GM23338 (cell line): ENCODE results near the gene CNRIP1. TPM values are rescaled to one million over a fixed set of nuclear protein-coding genes. Genes with fewer than 3 reads are reported as not detected.

Experiments used
- ATAC-seq: fragments of 200-7000 bp; cut with Tn5 transposase; 3 replicates; pipeline ENCODE4 v1.9.1; 2020
- DNase-seq: peaks from one replicate; pipeline ENCODE4 v3.0.0-alpha.2; 2015; ENCODE audit warnings: low spot score
- H2AFZ ChIP-seq: fragments of 200-600 bp; sonication (generic); 2 replicates; pipeline ENCODE4 v1.8.0; 2016; ENCODE audit warnings: antibody characterized with exemption, mild to moderate bottlenecking, moderate library complexity
- H3F3A ChIP-seq: fragments of 200-600 bp; sonication (generic); replicated peaks from 2 replicates; pipeline ENCODE4 v1.8.0; 2017; ENCODE audit warnings: antibody characterized with exemption, mixed run types, low read depth
- H3K27ac ChIP-seq: fragments of 200-600 bp; sonication (generic); 2 replicates; pipeline ENCODE4 v1.6.1; 2016; ENCODE audit warnings: low read depth
- H3K27me3 ChIP-seq: fragments of 200-600 bp; sonication (generic); 2 replicates; pipeline ENCODE4 v1.8.0; 2016; ENCODE audit warnings: mild to moderate bottlenecking, mixed run types, moderate library complexity; ENCODE audit not compliant: insufficient read depth
- H3K36me3 ChIP-seq: fragments of 200-600 bp; sonication (generic); 2 replicates; pipeline ENCODE4 v1.8.0; 2016; ENCODE audit warnings: mild to moderate bottlenecking; ENCODE audit not compliant: insufficient read depth
- H3K4me1 ChIP-seq: fragments of 200-600 bp; sonication (generic); 2 replicates; pipeline ENCODE4 v1.8.0; 2016; ENCODE audit warnings: mild to moderate bottlenecking, moderate library complexity; ENCODE audit not compliant: insufficient read depth
- H3K4me2 ChIP-seq: fragments of 200-600 bp; sonication (generic); 2 replicates; pipeline ENCODE4 v1.7.1; 2017; ENCODE audit warnings: mixed run types
- H3K4me3 ChIP-seq: fragments of 200-600 bp; sonication (generic); 2 replicates; pipeline ENCODE4 v1.6.1; 2016; ENCODE audit warnings: mixed run types
- H3K79me2 ChIP-seq: fragments of 200-600 bp; sonication (generic); replicated peaks from 2 replicates; pipeline ENCODE4 v1.8.0; 2017; ENCODE audit warnings: mild to moderate bottlenecking; ENCODE audit not compliant: insufficient read depth
- H3K9me2 ChIP-seq: fragments of 200-600 bp; sonication (generic); 2 replicates; pipeline ENCODE4 v1.8.0; 2017; ENCODE audit not compliant: insufficient read depth
- H4K20me1 ChIP-seq: fragments of 200-600 bp; sonication (generic); replicated peaks from 2 replicates; pipeline ENCODE4 v1.8.0; 2017; ENCODE audit warnings: mild to moderate bottlenecking; ENCODE audit not compliant: insufficient read depth
- H3K27ac Mint-ChIP-seq: 2 replicates; pipeline ENCODE4 v1.8.0; 2020; ENCODE audit warnings: inconsistent platforms, mild to moderate bottlenecking, moderate library complexity, mixed read lengths
- H3K27me3 Mint-ChIP-seq: 3 replicates; pipeline ENCODE4 v1.8.0; 2022; ENCODE audit warnings: low read depth, mild to moderate bottlenecking, moderate library complexity, mixed read lengths, inconsistent platforms; ENCODE audit not compliant: insufficient read depth, poor library complexity
- H3K36me3 Mint-ChIP-seq: 3 replicates; pipeline ENCODE4 v1.8.0; 2021; ENCODE audit warnings: low read depth, mild to moderate bottlenecking, inconsistent platforms, moderate library complexity, mixed read lengths
- H3K4me1 Mint-ChIP-seq: 3 replicates; pipeline ENCODE4 v1.8.0; 2020; ENCODE audit warnings: mild to moderate bottlenecking, inconsistent platforms, mixed read lengths
- H3K4me3 Mint-ChIP-seq: 3 replicates; pipeline ENCODE4 v1.8.0; 2021; ENCODE audit warnings: moderate library complexity, mild to moderate bottlenecking, inconsistent platforms, mixed read lengths
- H3K9me3 Mint-ChIP-seq: 3 replicates; pipeline ENCODE4 v1.8.0; 2020; ENCODE audit warnings: moderate library complexity, mild to moderate bottlenecking, inconsistent platforms, mixed read lengths
- CREB1 ChIP-seq: fragments of 250-450 bp; sonication (Bioruptor Pico); IDR thresholded peaks from 2 replicates; pipeline ENCODE4 v1.5.0; 2020; ENCODE audit warnings: low read depth, mild to moderate bottlenecking, moderate library complexity
- EZH2 ChIP-seq: fragments of 200-600 bp; sonication (generic); IDR thresholded peaks from one replicate; pipeline ENCODE4 v1.8.0; 2017; ENCODE audit warnings: antibody characterized with exemption, mild to moderate bottlenecking, low read depth; ENCODE audit not compliant: unreplicated experiment
- EZH2phosphoT487 ChIP-seq: fragments of 200-600 bp; sonication (generic); IDR thresholded peaks from one replicate; pipeline ENCODE4 v1.8.1; 2018; ENCODE audit warnings: antibody characterized with exemption; ENCODE audit not compliant: unreplicated experiment
- JUNB ChIP-seq: IDR thresholded peaks from one replicate; pipeline ENCODE4 v1.6.1; 2016; ENCODE audit warnings: antibody characterized with exemption; ENCODE audit not compliant: unreplicated experiment
- NANOG ChIP-seq: IDR thresholded peaks from 2 replicates; pipeline ENCODE4 v1.6.1; 2016; ENCODE audit warnings: antibody characterized with exemption, borderline replicate concordance
- POLR2AphosphoS5 ChIP-seq: IDR thresholded peaks from 2 replicates; pipeline ENCODE4 v1.6.1; 2016; ENCODE audit warnings: antibody characterized with exemption, low read depth
- STAT1 ChIP-seq: IDR thresholded peaks from one replicate; pipeline ENCODE4 v1.6.1; 2016; ENCODE audit warnings: antibody characterized with exemption; ENCODE audit not compliant: unreplicated experiment
- ZNF114 ChIP-seq: fragments of 250-450 bp; sonication (Bioruptor Pico); IDR thresholded peaks from 2 replicates; pipeline ENCODE4 v1.5.0; 2020; ENCODE audit warnings: mild to moderate bottlenecking, moderate library complexity
- ZNF331 ChIP-seq: fragments of 250-450 bp; sonication (Bioruptor Pico); IDR thresholded peaks from 2 replicates; pipeline ENCODE4 v1.5.0; 2020; ENCODE audit warnings: low read depth, mild to moderate bottlenecking, moderate library complexity
- ZNF462 ChIP-seq: fragments of 250-450 bp; sonication (Bioruptor Pico); IDR thresholded peaks from 2 replicates; pipeline ENCODE4 v1.5.0; 2020; ENCODE audit warnings: mild to moderate bottlenecking, moderate library complexity
- polyA plus RNA-seq: library from polyadenylated mRNA; unstranded; fragments of >200 nt; fragmentation: Nextera tagmentation; extraction: Ambion mirVana; gene quantifications from 2 replicates; pipeline ENCODE4 v1.2.1, GENCODE V29; 2016
- total RNA-seq: library from RNA; depleted of rRNA; stranded (reverse); fragments of >200 nt; shearing (Covaris generic); gene quantifications from 2 replicates; pipeline ENCODE4 v1.2.3, GENCODE V29; 2014
- TF ChIP-seq, protein P1 (sequence below), 2 experiments: fragments of 200-600 bp in 1 of 2; sonication (generic) in 1 of 2; conservative IDR thresholded peaks; 2 replicates each; pipeline versions ENCODE4 v1.5.1 to v1.6.1; 2016 to 2017; ENCODE audit warnings: antibody characterized with exemption in 2 of 2, low read depth in 2 of 2, mild to moderate bottlenecking in 2 of 2, moderate library complexity in 1 of 2
- TF ChIP-seq, protein P2 (sequence below): IDR thresholded peaks from one replicate; pipeline ENCODE4 v1.6.1; 2018; ENCODE audit warnings: antibody characterized with exemption; ENCODE audit not compliant: unreplicated experiment

CNRIP1 gene
- total and polyA plus RNA-seq, 2 experiments from 2014 or later, result 5.9 to 6.9 TPM

DNA sequence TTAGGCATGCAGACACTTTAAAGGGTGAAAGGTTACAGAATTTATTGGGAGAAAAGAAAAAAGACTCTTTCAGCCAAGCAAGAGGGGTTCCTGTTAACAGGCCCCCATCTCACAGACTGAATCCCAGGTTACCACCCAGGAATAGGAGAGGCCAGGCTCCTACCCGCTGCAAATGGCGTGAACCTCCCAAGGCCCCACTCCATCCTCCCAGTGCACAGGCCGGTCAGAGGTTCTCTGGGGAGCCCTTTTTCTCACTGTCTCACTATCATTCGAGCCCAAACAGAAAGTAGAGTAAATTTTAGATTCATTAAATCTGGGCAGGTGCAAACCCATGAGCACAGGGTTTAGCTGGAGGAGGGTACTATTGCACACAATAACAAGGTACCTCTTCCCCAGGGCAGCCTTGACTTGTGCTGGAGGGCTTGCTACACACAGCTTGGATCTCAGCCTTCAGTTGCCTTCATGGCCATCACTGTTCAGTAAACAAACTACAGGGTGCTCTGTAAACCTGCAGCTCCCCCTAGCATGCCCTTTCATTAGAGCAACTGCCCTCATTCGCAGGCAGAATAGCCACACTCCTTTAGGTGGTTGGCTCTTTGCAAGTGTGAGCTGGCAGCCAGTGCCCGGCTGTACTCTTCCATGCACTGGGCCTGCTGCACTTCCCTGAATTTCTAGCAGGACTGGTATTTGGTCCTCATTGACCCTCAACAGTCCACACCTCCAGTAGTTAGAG is 38.0 kb upstream of the CNRIP1 start:
- Mint-ChIP-seq H3K9me3 (no peaks in the 10 kb centered on the region), H3K36me3 (no peaks in the 10 kb centered on the region), H3K27me3 (peaks cover 14% of the 10 kb centered on the region), H3K4me1 (peaks cover 15% of the 10 kb centered on the region; the same call in 2 of the 3 replicates), H3K27ac (no peak overlapping the region), H3K4me3 (no peak overlapping the region)
- Histone ChIP-seq H3K27me3 (peaks cover 6% of the 10 kb centered on the region), H3K9me2 (no peaks in the 10 kb centered on the region), H3F3A (no peaks in the 10 kb centered on the region), H3K36me3 (no peaks in the 10 kb centered on the region), H3K4me2 (no peak overlapping the region), H4K20me1 (no peaks in the 10 kb centered on the region), H2AFZ (peak overlapping the region; percentile 92), H3K4me1 (no peaks in the 10 kb centered on the region), H3K4me3 (no peak overlapping the region), H3K79me2 (no peaks in the 10 kb centered on the region), H3K27ac (no peak overlapping the region)
- TF ChIP-seq STAT1 (no peak), EZH2phosphoT487 (no peak), CREB1 (CRISPR knock-in tag) (no peak), POLR2AphosphoS5 (no peak), ZNF331 (CRISPR knock-in tag) (no peak), ZNF114 (CRISPR knock-in tag) (no peak), JUNB (no peak), ZNF462 (CRISPR knock-in tag) (peak; percentile 12; the same call in 1 of the 2 replicates), EZH2 (no peak), NANOG (no peak)
- TF ChIP-seq, protein P1, sequence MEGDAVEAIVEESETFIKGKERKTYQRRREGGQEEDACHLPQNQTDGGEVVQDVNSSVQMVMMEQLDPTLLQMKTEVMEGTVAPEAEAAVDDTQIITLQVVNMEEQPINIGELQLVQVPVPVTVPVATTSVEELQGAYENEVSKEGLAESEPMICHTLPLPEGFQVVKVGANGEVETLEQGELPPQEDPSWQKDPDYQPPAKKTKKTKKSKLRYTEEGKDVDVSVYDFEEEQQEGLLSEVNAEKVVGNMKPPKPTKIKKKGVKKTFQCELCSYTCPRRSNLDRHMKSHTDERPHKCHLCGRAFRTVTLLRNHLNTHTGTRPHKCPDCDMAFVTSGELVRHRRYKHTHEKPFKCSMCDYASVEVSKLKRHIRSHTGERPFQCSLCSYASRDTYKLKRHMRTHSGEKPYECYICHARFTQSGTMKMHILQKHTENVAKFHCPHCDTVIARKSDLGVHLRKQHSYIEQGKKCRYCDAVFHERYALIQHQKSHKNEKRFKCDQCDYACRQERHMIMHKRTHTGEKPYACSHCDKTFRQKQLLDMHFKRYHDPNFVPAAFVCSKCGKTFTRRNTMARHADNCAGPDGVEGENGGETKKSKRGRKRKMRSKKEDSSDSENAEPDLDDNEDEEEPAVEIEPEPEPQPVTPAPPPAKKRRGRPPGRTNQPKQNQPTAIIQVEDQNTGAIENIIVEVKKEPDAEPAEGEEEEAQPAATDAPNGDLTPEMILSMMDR (conservative IDR thresholded peaks at IDR 0.05; ENCODE audit: low read depth in 2 of 2), result peak; percentile 60 to 86
- TF ChIP-seq, protein P2, sequence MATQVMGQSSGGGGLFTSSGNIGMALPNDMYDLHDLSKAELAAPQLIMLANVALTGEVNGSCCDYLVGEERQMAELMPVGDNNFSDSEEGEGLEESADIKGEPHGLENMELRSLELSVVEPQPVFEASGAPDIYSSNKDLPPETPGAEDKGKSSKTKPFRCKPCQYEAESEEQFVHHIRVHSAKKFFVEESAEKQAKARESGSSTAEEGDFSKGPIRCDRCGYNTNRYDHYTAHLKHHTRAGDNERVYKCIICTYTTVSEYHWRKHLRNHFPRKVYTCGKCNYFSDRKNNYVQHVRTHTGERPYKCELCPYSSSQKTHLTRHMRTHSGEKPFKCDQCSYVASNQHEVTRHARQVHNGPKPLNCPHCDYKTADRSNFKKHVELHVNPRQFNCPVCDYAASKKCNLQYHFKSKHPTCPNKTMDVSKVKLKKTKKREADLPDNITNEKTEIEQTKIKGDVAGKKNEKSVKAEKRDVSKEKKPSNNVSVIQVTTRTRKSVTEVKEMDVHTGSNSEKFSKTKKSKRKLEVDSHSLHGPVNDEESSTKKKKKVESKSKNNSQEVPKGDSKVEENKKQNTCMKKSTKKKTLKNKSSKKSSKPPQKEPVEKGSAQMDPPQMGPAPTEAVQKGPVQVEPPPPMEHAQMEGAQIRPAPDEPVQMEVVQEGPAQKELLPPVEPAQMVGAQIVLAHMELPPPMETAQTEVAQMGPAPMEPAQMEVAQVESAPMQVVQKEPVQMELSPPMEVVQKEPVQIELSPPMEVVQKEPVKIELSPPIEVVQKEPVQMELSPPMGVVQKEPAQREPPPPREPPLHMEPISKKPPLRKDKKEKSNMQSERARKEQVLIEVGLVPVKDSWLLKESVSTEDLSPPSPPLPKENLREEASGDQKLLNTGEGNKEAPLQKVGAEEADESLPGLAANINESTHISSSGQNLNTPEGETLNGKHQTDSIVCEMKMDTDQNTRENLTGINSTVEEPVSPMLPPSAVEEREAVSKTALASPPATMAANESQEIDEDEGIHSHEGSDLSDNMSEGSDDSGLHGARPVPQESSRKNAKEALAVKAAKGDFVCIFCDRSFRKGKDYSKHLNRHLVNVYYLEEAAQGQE, result no peak
- DNase-seq (peak; percentile 85), ATAC-seq (peak; percentile 98)
